Gastroesophageal sphincter (tissue), 3 donors: ENCODE results near the gene THBS1.

ENCODE experiments used
- CTCF ChIP-seq, 4 experiments: fragments of 200-600 bp in 2 of 4; fragments of 450-650 bp in 2 of 4; sonication (generic) in 1 of 4; IDR thresholded peaks; one replicate each; pipeline ENCODE4 v1.5.1; 2017 to 2019; ENCODE audit warnings: antibody characterized with exemption in 4 of 4, mild to moderate bottlenecking in 2 of 4, moderate library complexity in 2 of 4
- EP300 ChIP-seq: sonication (generic); formaldehyde crosslinking; IDR thresholded peaks from one replicate; pipeline ENCODE4 v1.6.1; 2017; ENCODE audit warnings: antibody characterized with exemption, mild to moderate bottlenecking
- POLR2A ChIP-seq, 2 donors: fragments of 450-650 bp; IDR thresholded peaks; one replicate each; pipeline ENCODE4 v1.6.1; 2017; ENCODE audit warnings: antibody characterized with exemption in 2 of 2, mild to moderate bottlenecking in 2 of 2, moderate library complexity in 1 of 2
- POLR2AphosphoS5 ChIP-seq: sonication (generic); formaldehyde crosslinking; IDR thresholded peaks from one replicate; pipeline ENCODE4 v1.6.1; 2017; ENCODE audit warnings: antibody characterized with exemption

DNA sequence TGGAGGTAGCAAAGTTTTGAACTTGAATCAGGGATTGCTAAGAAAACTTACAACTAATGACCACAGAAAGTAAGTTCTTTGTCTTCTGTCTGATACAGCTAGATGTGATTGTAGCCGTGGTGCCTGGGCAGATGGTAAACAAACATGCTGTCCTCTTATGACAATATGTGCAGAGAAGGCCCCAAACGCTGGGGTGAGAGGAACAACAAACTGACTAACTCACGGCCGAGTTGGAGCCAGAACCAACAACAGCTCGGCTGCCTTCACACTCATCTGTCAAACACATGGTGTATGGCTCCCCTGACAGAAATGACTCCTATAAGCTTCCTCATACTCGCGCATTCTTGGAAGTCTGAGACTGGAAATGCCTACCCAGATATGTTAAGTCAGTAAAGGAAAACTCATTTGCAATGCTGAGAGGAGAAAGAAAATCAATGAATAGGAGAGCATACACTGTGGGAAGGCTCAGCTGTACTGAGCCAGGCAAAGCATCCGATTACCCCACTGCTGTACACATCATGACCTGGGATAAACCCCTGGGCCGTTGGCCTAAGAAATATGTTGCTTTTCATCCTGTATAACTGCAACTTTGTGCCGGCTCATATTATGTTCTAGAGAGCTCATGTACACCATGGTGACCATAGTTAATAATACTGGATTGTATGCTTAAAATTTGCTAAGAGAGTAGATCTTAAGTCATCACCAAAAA lies 5.7 kb downstream of the THBS1 start:
- TF ChIP-seq POLR2AphosphoS5: peak; percentile 64
- TF ChIP-seq POLR2A (IDR thresholded peaks at IDR 0.05): peak in 1 of 2 donors; percentile 33
- TF ChIP-seq CTCF (IDR thresholded peaks at IDR 0.05): no peak
- no peak for TF ChIP-seq EP300
